ENCODE measurements around the gene HPD.

Gene HPD

GRCh38 chr12:121811434-121812319, 47.0 kb downstream of the HPD start:
- DNase-seq (ENCODE audit: low read depth, low spot score) = no peak

DNA sequence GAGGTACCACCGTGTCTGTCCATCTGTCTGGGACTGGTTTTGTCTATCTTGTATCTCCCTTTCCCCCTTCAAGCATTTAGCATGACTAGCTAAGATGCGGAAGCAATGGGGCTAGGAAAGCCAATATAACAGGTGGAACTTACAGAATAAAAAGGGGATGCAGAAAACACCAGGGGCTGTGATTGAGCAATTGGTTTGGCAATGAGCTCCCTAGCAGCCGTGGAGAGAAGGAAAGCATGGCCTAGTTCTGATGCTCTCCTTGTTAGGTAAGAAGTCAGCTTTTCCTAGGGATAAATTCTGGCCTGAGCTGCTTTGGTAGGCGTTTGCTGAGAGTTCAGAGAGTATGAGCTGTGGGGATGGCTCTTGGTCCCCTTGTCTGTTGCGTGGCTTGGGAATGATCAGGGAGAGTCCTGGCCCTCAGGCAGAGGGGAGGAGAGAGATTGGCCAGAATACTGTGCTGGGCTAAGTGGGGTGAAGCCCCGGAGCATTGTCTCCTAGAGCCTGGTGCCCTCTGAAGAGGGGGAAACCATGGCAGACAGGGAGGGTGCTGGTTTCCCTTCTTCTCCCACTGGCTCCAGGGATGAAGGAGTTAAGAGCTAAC, 47.7 kb downstream of the HPD start:
- DNase-seq (ENCODE audit: low read depth, low spot score) = no peak

DNA sequence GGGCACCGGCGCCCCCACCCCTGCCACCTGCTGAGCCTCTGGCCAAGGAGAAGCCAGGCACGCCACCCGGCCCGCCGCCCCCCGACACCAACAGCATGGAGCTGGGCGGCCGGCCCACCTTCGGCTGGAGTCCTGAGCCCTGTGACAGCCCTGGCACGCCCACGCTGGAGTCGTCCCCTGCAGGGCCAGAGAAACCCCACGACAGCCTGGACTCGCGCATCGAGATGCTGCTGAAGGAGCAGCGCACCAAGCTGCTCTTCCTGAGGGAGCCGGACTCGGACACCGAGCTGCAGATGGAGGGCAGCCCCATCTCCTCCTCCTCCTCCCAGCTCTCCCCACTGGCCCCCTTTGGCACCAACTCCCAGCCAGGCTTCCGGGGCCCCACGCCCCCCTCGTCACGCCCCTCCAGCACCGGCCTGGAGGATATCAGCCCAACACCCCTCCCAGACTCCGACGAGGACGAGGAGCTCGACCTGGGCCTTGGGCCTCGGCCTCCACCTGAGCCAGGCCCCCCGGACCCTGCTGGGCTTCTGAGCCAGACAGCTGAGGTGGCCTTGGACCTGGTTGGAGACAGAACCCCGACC, 48.3 kb downstream of the HPD start:
- DNase-seq (ENCODE audit: low read depth, low spot score) = no peak

- no peak for DNase-seq (ENCODE audit: low read depth, low spot score)
These were observed 48.9 kb downstream of the HPD start for GRCh38 chr12:121809712-121810116.

DNA sequence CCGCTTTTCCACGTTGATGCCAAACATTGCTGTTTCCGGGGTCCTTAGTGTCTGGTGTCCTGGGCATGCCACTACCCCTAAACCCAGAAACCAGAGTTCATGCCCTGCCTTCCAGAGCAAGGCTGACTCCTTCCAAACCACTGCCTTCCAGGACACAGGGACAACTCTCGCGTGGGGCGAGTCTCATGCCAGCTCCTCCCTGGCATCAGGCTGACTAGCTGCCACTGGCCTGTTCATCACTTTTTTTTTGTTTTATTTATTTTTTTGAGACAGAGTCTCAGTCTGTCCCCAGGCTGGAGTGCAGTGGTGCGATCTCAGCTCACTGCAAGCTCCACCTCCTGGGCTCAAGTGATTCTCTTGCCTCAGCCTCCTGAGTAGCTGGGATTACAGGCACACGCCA, 50.0 kb downstream of the HPD start:
- no peak for DNase-seq (ENCODE audit: low read depth, low spot score)

GRCh38 chr12:121807642-121808347, 50.9 kb downstream of the HPD start:
- DNase-seq (ENCODE audit: low read depth, low spot score) = no peak

DNA sequence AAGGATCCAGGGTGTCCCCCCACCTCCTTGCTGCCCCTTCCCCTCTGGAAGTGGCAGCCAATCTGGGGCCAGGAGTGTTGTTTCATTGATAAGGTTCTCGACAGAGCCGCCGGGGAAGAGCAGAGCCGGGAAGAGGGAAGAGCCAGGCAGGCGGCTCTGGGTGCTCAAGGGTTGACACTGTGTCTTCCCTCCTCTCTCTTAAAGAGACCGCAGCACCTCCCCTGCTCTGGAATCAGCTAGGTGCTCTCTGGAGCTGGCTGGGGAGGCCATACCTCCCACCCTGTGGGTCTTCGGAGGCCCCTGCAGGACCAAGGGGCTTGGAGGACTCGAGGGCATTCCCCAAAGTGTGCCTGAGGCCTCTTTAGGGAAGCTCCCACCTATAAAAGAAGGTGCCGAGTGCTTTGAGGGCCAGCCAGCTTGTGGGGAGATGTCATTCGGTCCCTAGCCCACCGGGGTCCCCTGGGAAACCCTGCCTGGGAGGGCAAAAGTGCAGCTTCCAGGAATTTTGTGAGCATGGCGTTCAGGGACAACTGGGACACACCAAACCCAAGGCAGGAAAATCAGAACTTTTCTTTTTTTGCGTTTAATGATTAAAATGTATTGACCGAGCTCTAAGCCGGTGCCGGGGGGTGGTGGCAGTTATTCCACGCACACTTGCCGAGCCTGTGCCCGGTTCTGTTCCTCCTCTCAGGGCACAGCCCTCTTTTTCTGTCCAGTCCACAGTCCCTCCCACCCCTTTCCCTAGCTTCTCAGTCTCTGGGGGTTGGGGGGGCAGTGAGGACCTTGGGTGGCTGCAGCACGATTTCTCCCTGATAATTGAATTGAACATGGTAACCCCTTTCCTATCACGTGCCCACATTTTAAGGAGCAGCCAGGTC, 51.9 kb downstream of the HPD start:
- no peak for DNase-seq (ENCODE audit: low read depth, low spot score)

- no peak for DNase-seq (ENCODE audit: low read depth, low spot score)
These were observed 52.6 kb downstream of the HPD start for GRCh38 chr12:121806009-121806545.

DNA sequence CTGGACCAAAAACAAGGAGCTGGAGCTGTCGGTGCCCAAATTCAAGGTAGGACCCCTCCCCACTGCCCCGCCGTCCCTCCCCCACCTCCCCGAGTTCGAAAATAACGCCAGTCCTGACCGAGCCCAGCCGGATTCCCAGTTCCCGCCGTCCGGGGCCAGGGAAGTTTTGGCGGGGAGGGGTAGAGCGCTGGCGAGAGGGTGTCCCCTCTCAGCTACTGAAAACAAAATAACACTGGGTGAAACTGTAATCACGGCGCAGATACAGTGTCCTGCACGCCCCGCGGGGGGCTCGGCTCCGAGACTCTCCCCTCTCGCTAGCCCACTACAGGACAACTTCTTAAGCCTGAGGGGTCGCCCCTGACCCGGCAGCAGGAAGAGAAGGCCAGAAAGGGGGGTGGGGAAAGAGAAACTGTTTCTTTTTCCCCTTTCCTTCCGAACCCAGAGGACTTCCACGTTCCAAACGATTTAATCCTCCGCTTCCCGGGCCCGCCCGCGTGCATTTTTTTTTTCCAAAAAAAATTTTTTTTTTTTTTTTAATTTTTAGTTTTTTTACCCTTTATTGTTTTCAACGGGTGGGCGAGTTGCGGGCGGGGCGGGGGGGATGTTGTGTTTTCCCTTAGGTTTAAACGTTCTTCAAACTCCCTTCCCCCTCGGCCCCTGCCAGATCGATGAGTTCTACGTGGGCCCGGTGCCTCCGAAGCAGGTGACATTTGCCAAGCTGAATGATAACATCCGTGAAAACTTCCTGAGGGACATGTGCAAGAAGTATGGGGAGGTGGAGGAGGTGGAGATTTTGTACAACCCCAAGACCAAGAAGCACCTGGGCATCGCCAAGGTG, 53.3 kb downstream of the HPD start:
- DNase-seq (ENCODE audit: low read depth, low spot score) = no peak

- DNase-seq (ENCODE audit: low read depth, low spot score) = no peak
These were observed 54.1 kb downstream of the HPD start for GRCh38 chr12:121804417-121805111.

DNA sequence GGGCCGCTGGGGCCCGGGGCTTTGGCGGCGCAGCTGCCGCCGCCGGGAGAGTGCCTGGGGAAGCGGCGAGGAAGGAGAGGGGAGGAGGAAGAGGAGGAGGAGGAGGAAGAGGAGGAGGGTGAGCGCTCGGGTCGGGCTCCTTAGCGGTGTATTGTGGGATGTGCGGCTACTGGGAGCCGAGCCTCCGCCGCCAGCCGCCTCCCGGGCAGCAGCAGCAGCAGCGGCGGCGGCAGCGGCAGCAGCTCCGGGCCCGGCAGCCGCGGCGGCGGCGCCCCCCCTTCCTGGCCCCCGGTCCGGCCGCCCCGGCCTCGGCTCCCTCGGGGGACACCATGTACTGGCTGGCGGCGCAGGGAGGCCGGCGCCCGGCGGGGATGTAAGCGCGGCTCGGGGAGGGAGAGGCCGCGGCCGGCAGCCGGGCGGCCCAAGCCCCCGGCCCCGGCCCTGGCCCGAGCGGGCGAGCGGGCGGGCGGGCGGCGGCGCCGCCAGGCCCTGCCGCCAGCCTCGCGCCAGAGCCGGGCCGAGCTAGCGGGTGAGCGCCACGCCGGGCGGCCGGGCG, 54.7 kb downstream of the HPD start, which contains the start of gene SETD1B:
SETD1B (plus strand) TSS at position 149 of the 556 bp plus-strand sequence. CDS start 729 bp downstream, outside the sequence.
- DNase-seq (ENCODE audit: low read depth, low spot score) = no peak

GRCh38 chr12:121802843-121803698, 55.6 kb downstream of the HPD start:
- DNase-seq (ENCODE audit: low read depth, low spot score) = peak; percentile 87

GRCh38 chr12:121802485-121802842, 56.2 kb downstream of the HPD start:
- no peak for DNase-seq (ENCODE audit: low read depth, low spot score)

DNA sequence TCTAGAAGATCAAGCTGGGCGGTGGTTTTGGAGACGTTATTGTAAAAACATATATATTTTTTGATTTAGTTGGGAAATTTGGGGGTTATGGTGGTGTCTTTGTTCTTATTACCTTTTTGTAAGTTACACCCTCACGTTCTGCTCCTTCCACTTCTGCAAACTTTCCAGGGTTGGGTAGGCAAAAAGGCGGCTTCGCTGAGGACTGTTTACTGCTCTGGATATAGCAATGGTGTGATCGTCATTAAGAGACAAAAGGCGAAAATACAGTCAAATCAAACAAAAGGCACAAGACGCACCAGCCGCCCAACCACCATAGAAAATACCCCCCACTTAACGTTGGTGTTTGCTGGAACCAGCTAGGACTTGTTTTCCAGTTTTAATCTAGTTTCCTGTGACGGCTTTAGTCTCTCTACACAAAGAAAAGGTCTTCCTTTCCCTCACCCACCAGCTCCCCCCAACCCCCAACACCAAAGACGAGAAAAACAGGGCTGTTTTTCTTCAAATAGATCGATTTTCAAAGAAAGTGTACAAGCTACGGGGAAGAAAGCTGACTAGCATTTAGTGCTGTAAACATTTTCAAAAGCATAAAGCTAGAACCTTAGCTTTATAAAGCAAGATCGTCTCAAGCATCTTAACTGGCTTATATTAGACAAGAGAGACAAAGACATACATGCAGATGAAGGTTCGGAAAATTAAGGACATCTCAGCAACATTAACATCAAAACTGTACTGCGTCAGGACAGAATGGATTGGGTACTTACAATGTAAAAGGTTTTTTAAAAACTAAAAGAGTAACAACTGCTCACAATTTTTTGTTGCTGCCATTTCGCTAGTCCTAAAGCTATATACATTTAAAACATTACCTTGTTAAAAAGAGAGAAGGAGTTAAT, 56.8 kb downstream of the HPD start:
- DNase-seq (ENCODE audit: low read depth, low spot score) = no peak

DNA sequence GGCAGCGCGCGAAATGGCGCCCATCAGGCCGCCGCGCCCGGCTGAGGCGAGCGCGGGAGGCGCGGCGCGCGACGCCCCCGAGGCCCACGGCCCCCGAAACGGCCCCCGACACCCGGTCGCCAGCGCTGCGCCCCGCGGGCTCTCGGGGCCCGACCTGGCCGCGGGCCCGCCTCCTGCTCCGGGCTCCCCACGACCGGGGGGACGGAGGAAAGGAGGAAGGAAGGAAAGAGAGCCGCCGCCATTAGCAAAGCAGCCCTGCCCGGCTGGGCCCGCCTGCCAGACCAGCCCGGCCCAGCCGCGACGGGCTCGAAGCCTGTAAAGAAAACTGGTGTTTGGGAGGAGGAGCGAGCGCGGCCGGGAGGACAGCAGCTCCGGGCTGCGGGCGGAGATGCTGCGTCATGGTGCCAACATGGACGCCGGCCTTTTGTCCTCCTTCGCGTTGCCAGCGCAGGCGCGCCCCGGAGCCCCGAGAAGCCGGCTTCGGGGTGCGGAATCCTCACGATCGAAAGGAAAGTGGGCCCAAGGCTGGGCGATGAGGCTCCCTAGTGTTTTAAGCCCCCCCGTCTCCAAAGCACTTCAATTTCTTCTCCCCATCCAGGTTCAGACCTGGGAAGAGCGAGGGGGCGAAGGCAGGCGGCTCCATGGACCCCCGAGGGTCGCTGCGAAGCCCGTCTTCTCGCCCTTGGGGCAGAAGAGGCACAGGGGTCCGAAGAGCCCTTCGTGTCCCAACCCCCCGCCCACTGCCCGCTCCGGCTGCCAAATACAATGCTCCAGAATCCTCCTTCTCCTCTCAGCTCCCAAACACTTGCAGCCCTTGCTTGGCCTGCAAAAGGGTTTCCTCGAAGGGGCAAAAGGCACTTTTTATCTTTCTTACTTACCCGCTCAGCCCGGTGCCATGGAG, 57.7 kb downstream of the HPD start:
- no peak for DNase-seq (ENCODE audit: low read depth, low spot score)

All from smooth muscle cell of the brain vasculature (primary cell).